Heart left ventricle (tissue), 13 donors: Measurements from ENCODE around the gene LIN28A.

Experiments
- CTCF ChIP-seq, 12 donors: fragments of 200-600 bp; sonication (generic) in 4 of 12; IDR thresholded peaks; one replicate each; pipeline versions ENCODE4 v1.5.0 to v1.8.0; 2018 to 2022; ENCODE audit warnings: antibody characterized with exemption in 12 of 12, mild to moderate bottlenecking in 5 of 12
- POLR2A ChIP-seq, 2 donors: fragments of 450-650 bp; IDR thresholded peaks; one replicate each; pipeline ENCODE4 v1.6.1; 2017; ENCODE audit warnings: antibody characterized with exemption in 2 of 2, mild to moderate bottlenecking in 2 of 2, moderate library complexity in 2 of 2
- donor health status: ischemic (EF 13 %, LVEDD 7.1; RV severe dilation, severe dysfunction).
- donor health status: DM: no; HTN: yes; CAD: no.
- donor health status: DM: no; HTN: no; CAD: no.
- donor health status: ischemic (EF 25% LVEDD 6.9; RV normal size, moderate dysfunction).
- donor health status: ischemic (EF 25% LVEDD 5.7; RV mildly dilated, moderate dysfunction).
- donor health status: ischemic (EF 35%, LVEDD 5.7; RV mildly dilated, moderate dysfunction).
- donor health status: nonischemic (EF 11% LVEDD 7.7; RV severe dilation, severe dysfunction).
- donor health status: DM: yes; HTN: yes; CAD: no.
- donor health status: PGD.
- donor health status: ischemic (EF 29% LVEDD 5.4; RV normal size, mild dysfunction).
- donor health status: nonischemic (EF 23%, LVEDD 6.1; RV moderate dilation, normal function).

- no peak for TF ChIP-seq CTCF (IDR thresholded peaks at IDR 0.05)
- no peak for TF ChIP-seq POLR2A (IDR thresholded peaks at IDR 0.05)
Measured at GRCh38 chr1:26361605-26362122, 49.0 kb upstream of the LIN28A start.
